HepG2 (cell line): ENCODE measurements around the gene TNNI2. TPM values are rescaled to one million over a fixed set of nuclear protein-coding genes. Genes with fewer than 3 reads are reported as not detected.

ENCODE experiments used
- FOXA3 ChIP-seq: IDR thresholded peaks from 2 replicates; pipeline ENCODE4 v1.6.1; 2016; ENCODE audit warnings: missing genetic modification reagents, missing compliant biosample characterization
- HDAC1 ChIP-seq: sonication (generic); formaldehyde crosslinking; IDR thresholded peaks from 2 replicates; pipeline ENCODE4 v1.5.1; 2020; ENCODE audit warnings: mild to moderate bottlenecking, missing genetic modification reagents
- HNF4A ChIP-seq: sonication (generic); formaldehyde crosslinking; IDR thresholded peaks from 2 replicates; pipeline ENCODE4 v1.4.0; 2020; ENCODE audit warnings: missing genetic modification reagents
- NONO ChIP-seq, 2 experiments: fragments of 450-650 bp in 1 of 2; sonication (generic) in 1 of 2; formaldehyde crosslinking in 1 of 2; IDR thresholded peaks in 1 of 2; conservative IDR thresholded peaks in 1 of 2; 2 replicates each; pipeline versions ENCODE4 v1.6.1 to v1.8.0; 2017 to 2022; ENCODE audit warnings: mild to moderate bottlenecking in 1 of 2, missing genetic modification reagents in 1 of 2, moderate library complexity in 1 of 2
- NR3C1 ChIP-seq: sonication (generic); formaldehyde crosslinking; IDR thresholded peaks from 2 replicates; pipeline ENCODE4 v1.4.0; 2020; ENCODE audit warnings: missing genetic modification reagents
- SMYD3 ChIP-seq: sonication (generic); formaldehyde crosslinking; IDR thresholded peaks from 2 replicates; pipeline ENCODE4 v1.8.1; 2023; ENCODE audit warnings: mild to moderate bottlenecking, missing genetic modification reagents
- TARDBP ChIP-seq: sonication (generic); formaldehyde crosslinking; IDR thresholded peaks from 2 replicates; pipeline ENCODE4 v1.8.0; 2022; ENCODE audit warnings: mild to moderate bottlenecking, missing genetic modification reagents
- ZFP41 ChIP-seq: sonication (generic); formaldehyde crosslinking; IDR thresholded peaks from 2 replicates; pipeline ENCODE4 v1.4.0; 2020; ENCODE audit warnings: mild to moderate bottlenecking, missing genetic modification reagents, borderline replicate concordance
- ZNF496 ChIP-seq: sonication (generic); formaldehyde crosslinking; IDR thresholded peaks from 2 replicates; pipeline ENCODE4 v1.8.1; 2023; ENCODE audit warnings: mild to moderate bottlenecking, moderate library complexity, missing genetic modification reagents; ENCODE audit not compliant: insufficient replicate concordance
- polyA plus RNA-seq, 8 experiments: library from polyadenylated mRNA; depleted of rRNA in 3 of 8; stranded (reverse) in 7 of 8; unstranded in 1 of 8; fragments of >200 nt; fragmentation: Illumina TruSeq in 4 of 8; extraction: Trizol in 4 of 8; gene quantifications; 2 replicates each; pipeline versions ENCODE4 v1.2.1 to v1.2.3, GENCODE V29; 2011 to 2016; ENCODE audit warnings: low read depth in 4 of 8, missing spikeins in 1 of 8, mixed read lengths in 1 of 8; ENCODE audit not compliant: insufficient read depth in 1 of 8
- total RNA-seq, 5 experiments: library from RNA; depleted of rRNA; stranded (reverse); fragments of >200 nt; fragmentation: Illumina TruSeq; extraction: Trizol; gene quantifications; 2 replicates each; pipeline ENCODE4 v1.2.3, GENCODE V29; 2016; ENCODE audit warnings: low read depth in 1 of 5
- TF ChIP-seq, protein P1 (sequence below): IDR thresholded peaks from 2 replicates; pipeline ENCODE4 v1.4.0; 2020; ENCODE audit warnings: mild to moderate bottlenecking, missing genetic modification reagents

Gene TNNI2
- total and polyA plus RNA-seq, 2 of the 13 experiments (the other 11 are each of a cell fraction or from before 2014, with no cell fraction given), result 7.2 to 12.0 TPM

DNA sequence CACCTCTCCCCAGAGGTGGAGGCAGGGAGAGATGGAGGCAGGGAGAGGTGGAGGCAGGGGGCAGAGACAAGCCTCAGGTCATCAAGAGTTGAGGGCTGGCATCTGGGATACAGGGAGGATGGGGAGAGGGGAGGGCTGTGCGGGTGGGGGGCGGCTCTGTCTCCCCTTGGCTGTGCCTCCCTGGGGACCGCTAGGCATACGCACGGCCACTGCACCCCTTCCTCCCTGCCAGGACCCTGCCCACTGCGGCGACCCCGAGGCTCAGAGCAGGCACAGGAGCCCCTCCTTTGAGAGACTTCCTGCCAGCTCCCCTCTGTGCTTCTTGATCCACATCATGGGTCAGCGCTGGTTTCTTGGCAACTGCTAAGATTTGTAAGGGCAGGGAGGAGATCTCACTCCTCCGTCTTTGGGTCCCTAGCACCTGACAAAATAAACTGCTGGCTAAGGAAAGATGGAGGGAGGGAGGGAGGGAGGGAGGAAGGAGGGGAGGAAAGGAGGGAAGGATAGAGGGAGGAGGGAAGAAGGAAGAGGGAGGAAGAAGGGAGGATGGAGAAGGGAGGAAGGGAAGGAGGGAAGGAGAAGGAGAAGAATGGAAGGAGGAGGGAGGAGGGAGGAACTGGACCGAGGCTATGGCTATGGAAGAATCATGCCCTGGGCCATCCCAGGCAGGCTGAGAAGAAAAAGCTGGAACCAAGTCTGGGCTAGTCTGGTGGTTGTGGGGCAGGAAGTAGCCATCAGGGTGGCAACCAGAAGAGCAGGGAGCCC, 34.4 kb downstream of the TNNI2 start (continued):
- TF ChIP-seq, protein P1, sequence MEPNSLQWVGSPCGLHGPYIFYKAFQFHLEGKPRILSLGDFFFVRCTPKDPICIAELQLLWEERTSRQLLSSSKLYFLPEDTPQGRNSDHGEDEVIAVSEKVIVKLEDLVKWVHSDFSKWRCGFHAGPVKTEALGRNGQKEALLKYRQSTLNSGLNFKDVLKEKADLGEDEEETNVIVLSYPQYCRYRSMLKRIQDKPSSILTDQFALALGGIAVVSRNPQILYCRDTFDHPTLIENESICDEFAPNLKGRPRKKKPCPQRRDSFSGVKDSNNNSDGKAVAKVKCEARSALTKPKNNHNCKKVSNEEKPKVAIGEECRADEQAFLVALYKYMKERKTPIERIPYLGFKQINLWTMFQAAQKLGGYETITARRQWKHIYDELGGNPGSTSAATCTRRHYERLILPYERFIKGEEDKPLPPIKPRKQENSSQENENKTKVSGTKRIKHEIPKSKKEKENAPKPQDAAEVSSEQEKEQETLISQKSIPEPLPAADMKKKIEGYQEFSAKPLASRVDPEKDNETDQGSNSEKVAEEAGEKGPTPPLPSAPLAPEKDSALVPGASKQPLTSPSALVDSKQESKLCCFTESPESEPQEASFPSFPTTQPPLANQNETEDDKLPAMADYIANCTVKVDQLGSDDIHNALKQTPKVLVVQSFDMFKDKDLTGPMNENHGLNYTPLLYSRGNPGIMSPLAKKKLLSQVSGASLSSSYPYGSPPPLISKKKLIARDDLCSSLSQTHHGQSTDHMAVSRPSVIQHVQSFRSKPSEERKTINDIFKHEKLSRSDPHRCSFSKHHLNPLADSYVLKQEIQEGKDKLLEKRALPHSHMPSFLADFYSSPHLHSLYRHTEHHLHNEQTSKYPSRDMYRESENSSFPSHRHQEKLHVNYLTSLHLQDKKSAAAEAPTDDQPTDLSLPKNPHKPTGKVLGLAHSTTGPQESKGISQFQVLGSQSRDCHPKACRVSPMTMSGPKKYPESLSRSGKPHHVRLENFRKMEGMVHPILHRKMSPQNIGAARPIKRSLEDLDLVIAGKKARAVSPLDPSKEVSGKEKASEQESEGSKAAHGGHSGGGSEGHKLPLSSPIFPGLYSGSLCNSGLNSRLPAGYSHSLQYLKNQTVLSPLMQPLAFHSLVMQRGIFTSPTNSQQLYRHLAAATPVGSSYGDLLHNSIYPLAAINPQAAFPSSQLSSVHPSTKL (CRISPR knock-in tag), result no peak
- TF ChIP-seq NR3C1 (CRISPR knock-in tag), result no peak
- no peak for TF ChIP-seq SMYD3 (CRISPR knock-in tag)
- TF ChIP-seq HDAC1 (CRISPR knock-in tag), result no peak
- TF ChIP-seq ZNF496, result no peak
- no peak for TF ChIP-seq HNF4A (CRISPR knock-in tag)
- TF ChIP-seq NONO (IDR thresholded peaks at IDR 0.05), result no peak
- no peak for TF ChIP-seq NONO (CRISPR knock-in tag; conservative IDR thresholded peaks at IDR 0.05)
- no peak for TF ChIP-seq ZFP41 (CRISPR knock-in tag)
- no peak for TF ChIP-seq FOXA3 (CRISPR knock-in tag)
- TF ChIP-seq TARDBP (CRISPR knock-in tag), result no peak
